GM12878 (cell line): ENCODE data around the gene TRIM46. TPM values are rescaled to one million over a fixed set of nuclear protein-coding genes. Genes with fewer than 3 reads are reported as not detected.

Experiments
- ATAC-seq: fragments of 200-7000 bp; cut with Tn5 transposase; 3 replicates; pipeline ENCODE4 v1.9.1; 2020; ENCODE audit warnings: mild to moderate bottlenecking, moderate library complexity
- BruUV-seq: library from RNA; stranded (reverse); fragments of 400-500 nt; replicated peaks from 2 replicates; lab custom pipeline; 2021; lab: Mats Ljungman, UMichigan
- CTCF ChIA-PET: fragments of 300-600 bp; sonication (Branson Sonifier 250); formaldehyde crosslinking; extraction: SDS; loops from one replicate; lab custom pipeline; 2021; ENCODE audit warnings: inconsistent platforms; lab: Yijun Ruan, JAX
- POLR2A ChIA-PET: fragments of 350-600 bp; formaldehyde crosslinking; extraction: SDS; loops from one replicate; lab custom pipeline; 2021; ENCODE audit warnings: inconsistent platforms; lab: Charles Lee
- RAD21 ChIA-PET: fragments of 300-600 bp; sonication (Branson Sonifier 250); formaldehyde crosslinking; loops from one replicate; lab custom pipeline; 2023; ENCODE audit warnings: antibody characterized with exemption; ENCODE audit not compliant: unreplicated experiment; lab: Charles Lee
- SMC1A ChIA-PET: fragments of 300-600 bp; sonication (Branson Sonifier 250); formaldehyde crosslinking; loops from one replicate; lab custom pipeline; 2023; ENCODE audit not compliant: unreplicated experiment, uncharacterized antibody; lab: Charles Lee
- DNase-seq: peaks from one replicate; pipeline ENCODE4 v3.0.0-alpha.2; 2011; ENCODE audit warnings: low read depth, low spot score
- FAIRE-seq: peaks from 3 replicates; lab custom pipeline; 2011; peaks lifted over from hg19 to GRCh38; lab: Jason Lieb, UNC
- H2AFZ ChIP-seq: 2 replicates; pipeline ENCODE4 v1.6.0; 2011; ENCODE audit warnings: low read depth, low read length, control low read depth; ENCODE audit not compliant: control insufficient read depth
- H3K27ac ChIP-seq: 2 replicates; pipeline ENCODE4 v1.5.1; 2011; ENCODE audit warnings: control low read depth; ENCODE audit not compliant: control insufficient read depth, insufficient read depth
- H3K27me3 ChIP-seq, 2 experiments: replicated peaks in 1 of 2; 2 replicates each; pipeline versions ENCODE4 v1.6.0 to v1.6.1; 2011; ENCODE audit warnings: low read length in 1 of 2; ENCODE audit not compliant: control insufficient read depth in 2 of 2, insufficient read depth in 2 of 2
- H3K36me3 ChIP-seq, 2 experiments: 2 replicates each; pipeline ENCODE4 v1.5.1; 2011; ENCODE audit warnings: low read length in 1 of 2; ENCODE audit not compliant: control insufficient read depth in 2 of 2, insufficient read depth in 2 of 2
- H3K4me1 ChIP-seq: 2 replicates; pipeline ENCODE4 v1.6.1; 2011; ENCODE audit warnings: mild to moderate bottlenecking, low read length, moderate library complexity, mixed read lengths; ENCODE audit not compliant: control insufficient read depth, insufficient read depth
- H3K4me2 ChIP-seq: 2 replicates; pipeline ENCODE4 v1.6.0; 2011; ENCODE audit warnings: control low read depth; ENCODE audit not compliant: control insufficient read depth, insufficient read depth
- H3K4me3 ChIP-seq: fragments of 200-600 bp; sonication (generic); 2 replicates; pipeline ENCODE4 v1.5.1; 2016
- H3K79me2 ChIP-seq: 2 replicates; pipeline ENCODE4 v1.6.0; 2011; ENCODE audit warnings: low read length; ENCODE audit not compliant: control insufficient read depth, insufficient read depth
- H3K9ac ChIP-seq: 2 replicates; pipeline ENCODE4 v1.8.0; 2011; ENCODE audit warnings: low read length, control low read depth, mixed read lengths; ENCODE audit not compliant: control insufficient read depth, insufficient read depth
- H3K9me3 ChIP-seq: replicated peaks from 3 replicates; pipeline ENCODE4 v1.5.1; 2011; ENCODE audit warnings: mild to moderate bottlenecking, low read length; ENCODE audit not compliant: control insufficient read depth, insufficient read depth
- H4K20me1 ChIP-seq: 2 replicates; pipeline ENCODE4 v1.6.0; 2011; ENCODE audit not compliant: control insufficient read depth, insufficient read depth
- BHLHE40 ChIP-seq, 2 experiments: fragments of 450-650 bp in 1 of 2; IDR thresholded peaks; 2 replicates each; pipeline ENCODE4 v1.6.1; 2011 to 2017; ENCODE audit warnings: low read depth in 2 of 2, borderline replicate concordance in 1 of 2, improper control_type of control experiment in 1 of 2, low read length in 1 of 2, mild to moderate bottlenecking in 1 of 2
- ESRRA ChIP-seq: IDR thresholded peaks from 2 replicates; pipeline ENCODE4 v1.6.1; 2012; ENCODE audit warnings: mild to moderate bottlenecking, low read length, improper control_type of control experiment
- LARP7 ChIP-seq: fragments of 450-650 bp; IDR thresholded peaks from 2 replicates; pipeline ENCODE4 v1.6.1; 2017; ENCODE audit warnings: mild to moderate bottlenecking
- NR2F1 ChIP-seq: fragments of 450-650 bp; conservative IDR thresholded peaks from 2 replicates; pipeline ENCODE4 v1.6.1; 2017; ENCODE audit warnings: mild to moderate bottlenecking
- RAD21 ChIP-seq: IDR thresholded peaks from 2 replicates; pipeline ENCODE4 v1.6.1; 2011; ENCODE audit warnings: mild to moderate bottlenecking, low read depth, low read length, moderate library complexity; ENCODE audit not compliant: insufficient read depth
- RBBP5 ChIP-seq: fragments of 200-600 bp; sonication (generic); conservative IDR thresholded peaks from 2 replicates; pipeline ENCODE4 v1.6.1; 2016
- SMC3 ChIP-seq: IDR thresholded peaks from 2 replicates; pipeline ENCODE4 v1.6.1; 2011; ENCODE audit warnings: low read length, improper control_type of control experiment, borderline replicate concordance
- YBX1 ChIP-seq: fragments of 450-650 bp; IDR thresholded peaks from 2 replicates; pipeline ENCODE4 v1.6.1; 2016; ENCODE audit warnings: antibody characterized with exemption
- ZBED1 ChIP-seq: IDR thresholded peaks from 2 replicates; pipeline ENCODE4 v1.6.1; 2016; ENCODE audit warnings: borderline replicate concordance
- ZNF622 ChIP-seq: fragments of 450-650 bp; IDR thresholded peaks from 2 replicates; pipeline ENCODE4 v1.6.1; 2017; ENCODE audit warnings: mild to moderate bottlenecking, inconsistent platforms
- WGBS: methylation state at CpG from one replicate; pipeline ENCODE4 v1.1.6; 2016; ENCODE audit warnings: low lambda C conversion rate; ENCODE audit not compliant: insufficient replicate concordance, insufficient coverage; ENCODE audit errors: missing lambda C conversion rate; 5-methylcytosine and 5-hydroxymethylcytosine counted together
- in situ Hi-C: fragments of 300-500 bp; cut with MboI; formaldehyde crosslinking; loops from 9 replicates; pipeline ENCODE4 v1.14.3; 2018; ENCODE audit warnings: mixed read lengths
- intact Hi-C: fragments of 100-400 bp; cut with micrococcal nuclease; formaldehyde crosslinking; loops from one replicate; pipeline ENCODE4 v1.14.2; 2022; ENCODE audit not compliant: unreplicated experiment
- polyA plus RNA-seq, 11 experiments: library from polyadenylated mRNA; depleted of rRNA in 4 of 11; unstranded in 6 of 11; stranded (reverse) in 5 of 11; fragments of >200 nt; fragmentation: Nextera tagmentation in 4 of 11; fragmentation: Illumina TruSeq in 1 of 11; extraction: Ambion mirVana in 4 of 11; extraction: Trizol in 1 of 11; gene quantifications; 1 replicate in 1 of 11; 2 replicates in 10 of 11; pipeline versions ENCODE4 v1.2.1 to v1.2.3, GENCODE V29; 2011 to 2016; ENCODE audit warnings: inconsistent platforms in 2 of 11, missing spikeins in 2 of 11, low read depth in 1 of 11
- total RNA-seq, 4 experiments: library from RNA; depleted of rRNA in 3 of 4; stranded (reverse); fragments of >200 nt in 3 of 4; fragmentation: Illumina TruSeq in 1 of 4; extraction: Trizol in 1 of 4; gene quantifications; 2 replicates each; pipeline versions ENCODE4 v1.2.1 to v1.2.3, GENCODE V29; 2013 to 2021
- TF ChIP-seq, protein P1 (sequence below): fragments of 150-350 bp; IDR thresholded peaks from 2 replicates; pipeline ENCODE4 v1.6.1; 2014; ENCODE audit warnings: mild to moderate bottlenecking, low read depth, low read length
- TF ChIP-seq, protein P2 (sequence below), 3 experiments: IDR thresholded peaks in 2 of 3; conservative IDR thresholded peaks in 1 of 3; 2 replicates each; pipeline ENCODE4 v1.5.1; 2011; ENCODE audit warnings: low read depth in 3 of 3, low read length in 3 of 3, mild to moderate bottlenecking in 3 of 3, control low read depth in 2 of 3, moderate library complexity in 2 of 3, inconsistent platforms in 1 of 3, mixed read lengths in 1 of 3; ENCODE audit not compliant: control insufficient read depth in 2 of 3, insufficient read depth in 1 of 3; ENCODE audit errors: extremely low read depth in 1 of 3
- TF ChIP-seq, protein P3 (sequence below): IDR thresholded peaks from 2 replicates; pipeline ENCODE4 v1.6.1; 2011; ENCODE audit warnings: borderline replicate concordance, low read depth, mild to moderate bottlenecking, moderate library complexity, mixed read lengths, low read length; ENCODE audit not compliant: insufficient read depth; ENCODE audit errors: extremely low read length
- TF ChIP-seq, protein P4 (sequence below): fragments of 450-650 bp; IDR thresholded peaks from 2 replicates; pipeline ENCODE4 v1.6.1; 2017; ENCODE audit warnings: mild to moderate bottlenecking, moderate library complexity

TRIM46 gene
- total and polyA plus RNA-seq, 10 of the 15 experiments (the other 5 are each of a cell fraction or from before 2014, with no cell fraction given): 0.08 to 3.1 (median 0.97) TPM

DNA sequence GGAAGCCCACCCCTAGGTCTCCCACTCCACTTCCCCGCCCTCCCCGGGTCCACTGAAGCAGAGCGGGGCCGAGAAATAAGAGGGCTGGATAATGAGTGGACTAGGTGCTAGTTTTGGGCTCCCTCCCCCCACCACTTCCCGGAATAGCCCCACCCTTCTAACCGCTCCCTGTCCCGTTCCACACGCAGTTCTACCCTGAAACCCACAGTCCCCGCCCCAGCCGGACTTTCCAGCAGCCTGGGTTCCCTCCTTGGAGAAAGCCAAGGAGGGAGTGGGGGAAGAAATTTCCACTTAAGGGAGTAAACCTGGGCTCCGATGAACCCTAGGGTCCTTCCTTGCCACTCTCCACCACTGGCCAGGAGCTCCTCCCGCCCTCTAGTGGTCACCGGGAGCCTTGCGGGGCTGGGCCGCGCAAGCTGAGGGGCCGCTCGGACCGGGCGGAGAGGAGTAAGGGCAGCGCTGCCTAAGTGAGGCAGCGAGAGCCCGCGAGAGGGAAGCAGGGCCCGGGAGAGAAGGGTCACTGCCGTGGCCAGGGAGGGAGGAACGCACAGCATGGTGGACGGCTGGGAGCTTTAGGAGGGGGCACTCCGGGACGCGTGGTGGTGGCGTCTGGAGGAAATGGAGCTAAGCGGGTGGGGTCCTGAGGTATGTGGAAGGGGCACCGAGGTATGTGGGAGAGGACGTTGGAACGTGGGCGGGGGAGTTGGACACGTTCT, 19.8 kb downstream of the TRIM46 start:
- Histone ChIP-seq H4K20me1 (no peaks in the 10 kb centered on the region), H3K27ac (peak overlapping the region; percentile 22), H3K9me3 (no peaks in the 10 kb centered on the region), H3K27me3 (no peaks in the 10 kb centered on the region), H2AFZ (peak overlapping the region; percentile 85), H3K4me2 (peak overlapping the region; percentile 89), H3K79me2 (no peaks in the 10 kb centered on the region), H3K9ac (peak overlapping the region; percentile 58), H3K4me3 (peak overlapping the region; percentile 77), H3K36me3 (no peaks in the 10 kb centered on the region), H3K4me1 (peaks cover 16% of the 10 kb centered on the region)
- ATAC-seq (peak; percentile 93), FAIRE-seq (peak; percentile 74), DNase-seq (no peak)
- BruUV-seq: no TSS peak
- RAD21 ChIA-PET: interaction anchor here (0.5 to 3.5 kb wide), 12 partner anchors 8 to 311 kb away, joined by 3 to 77 read pairs (median 4); partner anchors contain the start of genes KRTCAP2, MTX1 and THBS3
- under 1% methylated on average over 38 of the region's 38 CpGs for WGBS
- intact Hi-C loops (no loop called here), in situ Hi-C loops (no loop called here)
- POLR2A ChIA-PET: interaction anchor here (0.5 to 3.5 kb wide), 12 partner anchors 8 to 736 kb away, joined by 3 to 77 read pairs (median 7); partner anchors contain the start of genes KRTCAP2, MTX1, THBS3 and TRIM46
- SMC1A ChIA-PET: interaction anchor here (1.1 to 3.5 kb wide), 10 partner anchors 8 to 102 kb away, joined by 3 to 46 read pairs (median 4); partner anchors contain the start of genes KRTCAP2, MTX1, THBS3 and TRIM46
- CTCF ChIA-PET: interaction anchor here (0.6 to 5.2 kb wide), 31 partner anchors 8 to 1406 kb away, joined by 3 to 244 read pairs (median 4); partner anchors contain the start of genes DPM3, KRTCAP2, MTX1 and PMVK
- TF ChIP-seq RAD21 (peak; percentile 68), SMC3 (peak; percentile 48; the same call in 1 of the 2 replicates), ZBED1 (no peak), YBX1 (no peak), ESRRA (no peak), BHLHE40 (IDR thresholded peaks at IDR 0.05; ENCODE audit: borderline replicate concordance in 1 of 2, low read depth in 2 of 2, low read length in 1 of 2) (peak in 1 of 2 experiments; percentile 15; a peak in 2 of 4 replicates), LARP7 (0 out of 2 replicates have a peak, but pooled peaks have one; percentile 48), ZNF622 (no peak), RBBP5 (no peak), NR2F1 (peak; percentile 40; the same call in 1 of the 2 replicates)
- TF ChIP-seq, protein P1, sequence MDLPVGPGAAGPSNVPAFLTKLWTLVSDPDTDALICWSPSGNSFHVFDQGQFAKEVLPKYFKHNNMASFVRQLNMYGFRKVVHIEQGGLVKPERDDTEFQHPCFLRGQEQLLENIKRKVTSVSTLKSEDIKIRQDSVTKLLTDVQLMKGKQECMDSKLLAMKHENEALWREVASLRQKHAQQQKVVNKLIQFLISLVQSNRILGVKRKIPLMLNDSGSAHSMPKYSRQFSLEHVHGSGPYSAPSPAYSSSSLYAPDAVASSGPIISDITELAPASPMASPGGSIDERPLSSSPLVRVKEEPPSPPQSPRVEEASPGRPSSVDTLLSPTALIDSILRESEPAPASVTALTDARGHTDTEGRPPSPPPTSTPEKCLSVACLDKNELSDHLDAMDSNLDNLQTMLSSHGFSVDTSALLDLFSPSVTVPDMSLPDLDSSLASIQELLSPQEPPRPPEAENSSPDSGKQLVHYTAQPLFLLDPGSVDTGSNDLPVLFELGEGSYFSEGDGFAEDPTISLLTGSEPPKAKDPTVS: no peak
- TF ChIP-seq, protein P2, sequence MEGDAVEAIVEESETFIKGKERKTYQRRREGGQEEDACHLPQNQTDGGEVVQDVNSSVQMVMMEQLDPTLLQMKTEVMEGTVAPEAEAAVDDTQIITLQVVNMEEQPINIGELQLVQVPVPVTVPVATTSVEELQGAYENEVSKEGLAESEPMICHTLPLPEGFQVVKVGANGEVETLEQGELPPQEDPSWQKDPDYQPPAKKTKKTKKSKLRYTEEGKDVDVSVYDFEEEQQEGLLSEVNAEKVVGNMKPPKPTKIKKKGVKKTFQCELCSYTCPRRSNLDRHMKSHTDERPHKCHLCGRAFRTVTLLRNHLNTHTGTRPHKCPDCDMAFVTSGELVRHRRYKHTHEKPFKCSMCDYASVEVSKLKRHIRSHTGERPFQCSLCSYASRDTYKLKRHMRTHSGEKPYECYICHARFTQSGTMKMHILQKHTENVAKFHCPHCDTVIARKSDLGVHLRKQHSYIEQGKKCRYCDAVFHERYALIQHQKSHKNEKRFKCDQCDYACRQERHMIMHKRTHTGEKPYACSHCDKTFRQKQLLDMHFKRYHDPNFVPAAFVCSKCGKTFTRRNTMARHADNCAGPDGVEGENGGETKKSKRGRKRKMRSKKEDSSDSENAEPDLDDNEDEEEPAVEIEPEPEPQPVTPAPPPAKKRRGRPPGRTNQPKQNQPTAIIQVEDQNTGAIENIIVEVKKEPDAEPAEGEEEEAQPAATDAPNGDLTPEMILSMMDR (IDR thresholded peaks at IDR 0.05 in 2 of 3, conservative IDR thresholded peaks at IDR 0.05 in 1 of 3; ENCODE audit: control insufficient read depth in 2 of 3, extremely low read depth in 1 of 3, insufficient read depth in 1 of 3, low read depth in 3 of 3, low read length in 3 of 3): peak; percentile 96 to 99 (median 99)
- TF ChIP-seq, protein P3, sequence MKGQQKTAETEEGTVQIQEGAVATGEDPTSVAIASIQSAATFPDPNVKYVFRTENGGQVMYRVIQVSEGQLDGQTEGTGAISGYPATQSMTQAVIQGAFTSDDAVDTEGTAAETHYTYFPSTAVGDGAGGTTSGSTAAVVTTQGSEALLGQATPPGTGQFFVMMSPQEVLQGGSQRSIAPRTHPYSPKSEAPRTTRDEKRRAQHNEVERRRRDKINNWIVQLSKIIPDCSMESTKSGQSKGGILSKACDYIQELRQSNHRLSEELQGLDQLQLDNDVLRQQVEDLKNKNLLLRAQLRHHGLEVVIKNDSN: no peak
- TF ChIP-seq, protein P4, sequence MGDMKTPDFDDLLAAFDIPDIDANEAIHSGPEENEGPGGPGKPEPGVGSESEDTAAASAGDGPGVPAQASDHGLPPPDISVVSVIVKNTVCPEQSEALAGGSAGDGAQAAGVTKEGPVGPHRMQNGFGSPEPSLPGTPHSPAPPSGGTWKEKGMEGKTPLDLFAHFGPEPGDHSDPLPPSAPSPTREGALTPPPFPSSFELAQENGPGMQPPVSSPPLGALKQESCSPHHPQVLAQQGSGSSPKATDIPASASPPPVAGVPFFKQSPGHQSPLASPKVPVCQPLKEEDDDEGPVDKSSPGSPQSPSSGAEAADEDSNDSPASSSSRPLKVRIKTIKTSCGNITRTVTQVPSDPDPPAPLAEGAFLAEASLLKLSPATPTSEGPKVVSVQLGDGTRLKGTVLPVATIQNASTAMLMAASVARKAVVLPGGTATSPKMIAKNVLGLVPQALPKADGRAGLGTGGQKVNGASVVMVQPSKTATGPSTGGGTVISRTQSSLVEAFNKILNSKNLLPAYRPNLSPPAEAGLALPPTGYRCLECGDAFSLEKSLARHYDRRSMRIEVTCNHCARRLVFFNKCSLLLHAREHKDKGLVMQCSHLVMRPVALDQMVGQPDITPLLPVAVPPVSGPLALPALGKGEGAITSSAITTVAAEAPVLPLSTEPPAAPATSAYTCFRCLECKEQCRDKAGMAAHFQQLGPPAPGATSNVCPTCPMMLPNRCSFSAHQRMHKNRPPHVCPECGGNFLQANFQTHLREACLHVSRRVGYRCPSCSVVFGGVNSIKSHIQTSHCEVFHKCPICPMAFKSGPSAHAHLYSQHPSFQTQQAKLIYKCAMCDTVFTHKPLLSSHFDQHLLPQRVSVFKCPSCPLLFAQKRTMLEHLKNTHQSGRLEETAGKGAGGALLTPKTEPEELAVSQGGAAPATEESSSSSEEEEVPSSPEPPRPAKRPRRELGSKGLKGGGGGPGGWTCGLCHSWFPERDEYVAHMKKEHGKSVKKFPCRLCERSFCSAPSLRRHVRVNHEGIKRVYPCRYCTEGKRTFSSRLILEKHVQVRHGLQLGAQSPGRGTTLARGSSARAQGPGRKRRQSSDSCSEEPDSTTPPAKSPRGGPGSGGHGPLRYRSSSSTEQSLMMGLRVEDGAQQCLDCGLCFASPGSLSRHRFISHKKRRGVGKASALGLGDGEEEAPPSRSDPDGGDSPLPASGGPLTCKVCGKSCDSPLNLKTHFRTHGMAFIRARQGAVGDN: 0 out of 2 replicates have a peak, but pooled peaks have one; percentile 16
